ENCODE data around the gene RASSF5.
A peak's percentile ranks its signal among the peaks of the same experiment; 100 is the strongest.

Gene RASSF5

DNA sequence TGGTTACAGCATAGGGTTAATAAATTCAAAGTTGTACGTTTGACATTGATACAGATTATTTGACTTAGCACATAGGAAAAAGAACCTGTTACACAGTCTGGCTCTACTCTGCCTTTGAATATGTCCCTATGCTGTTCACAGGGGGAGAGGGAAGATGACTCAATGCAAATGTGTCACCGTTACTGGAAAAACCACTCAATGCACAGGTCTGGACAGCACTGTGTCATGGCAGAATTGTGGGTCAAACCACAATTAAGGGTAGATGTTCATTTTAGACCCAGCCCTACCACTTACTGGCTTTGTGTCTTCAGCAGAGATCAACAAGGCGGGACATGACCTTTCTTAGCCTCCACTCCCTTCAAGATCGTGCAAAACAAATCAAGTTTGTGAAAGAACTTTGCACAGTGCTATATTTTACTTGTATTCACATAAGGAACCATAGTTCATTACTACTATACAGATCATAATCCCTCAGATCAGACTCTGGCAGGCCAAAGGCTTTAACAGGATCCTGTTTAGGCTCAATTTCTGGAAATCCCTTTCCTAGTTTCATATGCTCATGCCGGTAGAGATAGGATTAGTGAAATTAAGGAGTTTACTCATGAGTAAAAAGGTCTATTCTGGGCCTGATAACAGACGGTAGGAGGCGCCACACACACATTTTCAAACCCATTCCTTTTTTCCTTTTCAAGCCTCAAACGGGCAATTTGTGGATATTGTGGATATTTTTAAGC lies 82.9 kb downstream of the RASSF5 start:
- TF ChIP-seq, protein P1, sequence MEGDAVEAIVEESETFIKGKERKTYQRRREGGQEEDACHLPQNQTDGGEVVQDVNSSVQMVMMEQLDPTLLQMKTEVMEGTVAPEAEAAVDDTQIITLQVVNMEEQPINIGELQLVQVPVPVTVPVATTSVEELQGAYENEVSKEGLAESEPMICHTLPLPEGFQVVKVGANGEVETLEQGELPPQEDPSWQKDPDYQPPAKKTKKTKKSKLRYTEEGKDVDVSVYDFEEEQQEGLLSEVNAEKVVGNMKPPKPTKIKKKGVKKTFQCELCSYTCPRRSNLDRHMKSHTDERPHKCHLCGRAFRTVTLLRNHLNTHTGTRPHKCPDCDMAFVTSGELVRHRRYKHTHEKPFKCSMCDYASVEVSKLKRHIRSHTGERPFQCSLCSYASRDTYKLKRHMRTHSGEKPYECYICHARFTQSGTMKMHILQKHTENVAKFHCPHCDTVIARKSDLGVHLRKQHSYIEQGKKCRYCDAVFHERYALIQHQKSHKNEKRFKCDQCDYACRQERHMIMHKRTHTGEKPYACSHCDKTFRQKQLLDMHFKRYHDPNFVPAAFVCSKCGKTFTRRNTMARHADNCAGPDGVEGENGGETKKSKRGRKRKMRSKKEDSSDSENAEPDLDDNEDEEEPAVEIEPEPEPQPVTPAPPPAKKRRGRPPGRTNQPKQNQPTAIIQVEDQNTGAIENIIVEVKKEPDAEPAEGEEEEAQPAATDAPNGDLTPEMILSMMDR (IDR thresholded peaks at IDR 0.05; ENCODE audit: borderline replicate concordance, control extremely low read depth, extremely low read depth, insufficient read depth, missing control alignments): peak; percentile 23
- DNase-seq (ENCODE audit: low spot score): peak; percentile 62
- in situ Hi-C loops (cut with MboI; ENCODE audit: low sequenced_read_pairs, unreplicated experiment): no loop called here

DNA sequence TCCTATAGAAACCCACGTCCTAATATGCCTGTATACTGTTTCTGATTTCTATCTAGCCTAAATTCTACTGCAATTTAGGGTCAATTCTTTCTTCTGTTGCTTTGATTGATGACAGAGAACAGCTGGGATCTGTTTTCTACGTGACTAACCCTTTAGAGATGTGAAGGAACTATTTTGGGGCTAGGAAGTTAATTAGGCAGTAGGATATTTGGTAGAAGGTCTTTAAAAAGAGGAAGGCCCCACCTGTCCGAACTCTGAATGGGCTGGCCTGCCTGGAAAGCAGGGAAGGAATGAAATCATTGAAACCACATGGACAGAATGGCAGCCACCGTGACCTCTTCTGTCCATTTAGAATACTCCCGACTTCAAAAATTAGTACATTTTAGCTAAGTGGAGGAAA lies 83.9 kb downstream of the RASSF5 start:
- TF ChIP-seq, protein P1 (IDR thresholded peaks at IDR 0.05; ENCODE audit: borderline replicate concordance, control extremely low read depth, extremely low read depth, insufficient read depth, missing control alignments): no peak
- in situ Hi-C loops (cut with MboI; ENCODE audit: low sequenced_read_pairs, unreplicated experiment): no loop called here
- no peak for DNase-seq (ENCODE audit: low spot score)

DNA sequence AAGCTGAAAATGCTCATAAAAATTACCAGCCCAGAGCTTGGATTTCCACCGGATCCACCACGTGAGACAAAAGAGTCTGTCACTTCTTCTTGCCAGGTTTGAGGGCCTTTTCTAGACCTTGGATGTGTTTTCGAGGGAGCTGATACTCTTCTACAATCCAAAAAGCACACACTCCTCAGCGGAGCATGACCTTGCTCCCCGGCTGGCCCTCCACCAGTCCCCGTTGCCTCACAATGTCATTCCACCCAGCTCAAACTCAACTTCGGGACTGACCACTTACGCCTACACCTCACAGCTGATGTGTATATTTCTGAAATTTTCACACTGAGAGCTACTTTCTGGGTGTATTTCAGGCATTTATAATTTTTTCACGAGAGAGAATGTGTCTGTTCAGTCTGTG lies 84.4 kb downstream of the RASSF5 start:
- in situ Hi-C loops (cut with MboI; ENCODE audit: low sequenced_read_pairs, unreplicated experiment): no loop called here
- DNase-seq (ENCODE audit: low spot score): no peak
- TF ChIP-seq, protein P1 (IDR thresholded peaks at IDR 0.05; ENCODE audit: borderline replicate concordance, control extremely low read depth, extremely low read depth, insufficient read depth, missing control alignments): no peak

DNA sequence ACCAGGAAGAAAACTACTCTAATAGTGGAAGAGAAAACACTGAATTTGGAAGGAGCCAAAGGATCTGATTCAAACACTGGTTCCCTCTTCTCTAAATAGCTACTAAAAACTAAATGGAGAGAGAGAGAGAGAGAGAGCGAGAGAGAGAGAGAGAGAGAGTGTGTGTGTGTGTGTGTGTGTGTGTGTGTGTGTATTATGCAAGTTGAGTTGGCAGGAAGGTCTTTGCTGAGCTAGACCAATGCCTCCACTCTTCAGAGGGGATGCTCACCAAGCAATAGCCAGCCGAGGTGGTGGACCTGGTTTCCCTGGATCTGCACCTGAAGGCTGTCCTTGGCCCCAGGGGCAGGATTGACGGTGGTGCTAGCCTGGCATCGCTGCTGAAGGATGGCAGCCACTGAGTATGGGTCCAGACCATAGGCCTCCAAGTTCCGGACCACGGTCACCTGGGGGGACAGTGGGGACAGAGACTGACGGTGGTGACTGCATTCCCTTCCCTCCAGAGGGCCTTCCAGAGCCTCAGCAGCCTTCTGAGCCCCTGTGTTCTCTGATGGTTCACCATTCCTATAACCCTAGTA lies 86.1 kb downstream of the RASSF5 start:
- DNase-seq (ENCODE audit: low spot score): no peak
- in situ Hi-C loops (cut with MboI; ENCODE audit: low sequenced_read_pairs, unreplicated experiment): no loop called here
- TF ChIP-seq, protein P1 (IDR thresholded peaks at IDR 0.05; ENCODE audit: borderline replicate concordance, control extremely low read depth, extremely low read depth, insufficient read depth, missing control alignments): no peak

DNA sequence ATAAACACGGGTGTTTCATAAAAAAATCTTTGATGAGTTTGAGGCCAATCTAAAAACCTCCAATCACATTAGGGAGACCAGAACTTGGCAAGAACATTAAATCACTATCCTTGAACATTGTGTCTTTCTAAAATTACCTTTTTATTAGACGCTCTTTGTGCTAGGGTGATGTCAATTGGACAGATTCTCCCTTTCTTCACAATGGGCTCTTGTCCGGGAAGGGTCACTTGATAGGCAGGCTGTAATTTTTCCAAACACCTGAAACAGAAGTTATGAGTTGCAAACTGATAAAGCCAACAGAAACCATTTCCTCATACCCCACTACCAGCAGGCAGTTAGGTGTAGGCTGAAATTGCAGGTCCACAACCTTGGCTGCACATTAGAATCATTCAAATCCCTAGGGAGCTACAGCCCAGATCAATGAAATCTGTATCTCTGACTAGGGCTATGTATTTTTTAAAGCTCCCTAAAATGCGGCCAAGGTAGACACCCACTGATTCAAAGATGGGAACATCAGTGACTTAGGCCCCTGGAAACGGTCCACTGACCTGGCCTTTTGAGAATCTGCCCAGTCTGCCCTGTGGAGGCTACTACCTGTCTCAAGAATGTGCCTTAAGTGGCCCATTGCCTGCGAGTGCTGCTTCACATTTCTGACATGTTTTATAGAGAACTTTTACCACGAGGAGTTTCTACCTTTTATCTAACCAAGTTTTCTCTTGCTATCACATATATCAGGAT lies 88.4 kb downstream of the RASSF5 start:
- DNase-seq (ENCODE audit: low spot score): no peak
- in situ Hi-C loops (cut with MboI; ENCODE audit: low sequenced_read_pairs, unreplicated experiment): no loop called here
- TF ChIP-seq, protein P1 (IDR thresholded peaks at IDR 0.05; ENCODE audit: borderline replicate concordance, control extremely low read depth, extremely low read depth, insufficient read depth, missing control alignments): no peak

DNA sequence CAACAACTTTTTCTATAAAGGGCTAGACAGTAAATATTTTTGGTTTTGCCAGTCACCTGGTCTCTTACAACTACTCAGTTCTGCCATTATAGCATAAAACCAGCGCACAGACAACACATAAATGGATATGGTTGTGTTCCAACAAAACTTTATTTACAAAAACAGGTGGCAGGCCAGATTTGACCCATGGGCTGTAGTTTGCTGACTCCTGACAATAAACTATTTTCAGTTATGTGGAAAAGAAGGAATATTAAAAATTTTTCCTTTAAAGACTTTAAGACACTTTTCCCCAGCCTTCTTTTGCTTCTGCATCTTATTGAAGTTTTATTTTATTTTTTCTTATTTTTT lies 89.0 kb downstream of the RASSF5 start:
- in situ Hi-C loops (cut with MboI; ENCODE audit: low sequenced_read_pairs, unreplicated experiment): no loop called here
- TF ChIP-seq, protein P1 (IDR thresholded peaks at IDR 0.05; ENCODE audit: borderline replicate concordance, control extremely low read depth, extremely low read depth, insufficient read depth, missing control alignments): no peak

More for the DNA sequence above, 89.0 kb downstream of the RASSF5 start:
- no peak for DNase-seq (ENCODE audit: low spot score)
